Activated T-cell treated with anti-CD3 and anti-CD28 coated beads, Interleukin-2, amount 50 U/mL, for 1 hour (primary cell): ENCODE data around the gene PYDC1.
"Not testable (repeated sequence)": the region's sequence is repeated elsewhere in the genome, so short reads cannot be mapped to it uniquely, and the experiment has no call there.

ENCODE experiments used
- DNase-seq: peaks from one replicate; pipeline ENCODE4 v3.0.0-alpha.2; 2020

PYDC1 gene

DNA sequence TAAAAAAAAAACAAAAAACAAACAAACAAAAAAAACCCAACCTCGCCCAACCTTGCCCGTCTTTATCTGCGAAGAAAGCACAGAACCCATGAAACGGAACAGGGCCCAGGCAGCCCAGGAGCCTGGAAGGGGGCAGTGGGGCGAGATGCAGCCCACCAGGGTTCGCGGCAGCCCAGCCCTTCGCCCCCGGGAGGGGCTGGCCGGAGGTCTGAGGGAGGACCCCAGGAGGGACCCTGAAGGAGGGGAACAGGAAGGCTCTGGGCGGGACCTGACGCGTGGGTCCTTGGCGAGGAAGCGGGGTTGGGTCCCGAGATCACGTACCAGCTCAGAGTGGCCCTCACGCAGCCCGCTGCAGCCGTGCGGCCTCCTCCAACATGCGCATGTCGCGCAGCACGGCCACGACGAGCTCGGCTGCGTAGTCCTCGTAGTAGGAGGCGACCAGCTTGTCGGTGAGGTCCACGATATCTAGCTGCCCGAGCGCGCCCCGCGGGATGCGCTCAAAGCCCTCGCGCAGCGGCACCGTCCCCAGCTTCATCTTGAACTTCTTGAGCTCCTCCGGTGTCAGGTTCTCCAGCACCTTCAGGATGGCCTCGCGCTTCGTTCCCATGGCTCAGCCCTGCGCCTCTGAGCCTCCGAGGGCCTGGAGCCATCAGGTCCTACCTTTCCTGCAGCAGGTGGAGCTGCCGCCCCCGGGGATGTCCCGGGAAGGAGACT is at the start of gene PYDC1:
PYDC1 (minus strand) TSS at position 714 of the 714 bp plus-strand sequence; CDS start at position 607, 107 bp downstream.
- no peak for DNase-seq

DNA sequence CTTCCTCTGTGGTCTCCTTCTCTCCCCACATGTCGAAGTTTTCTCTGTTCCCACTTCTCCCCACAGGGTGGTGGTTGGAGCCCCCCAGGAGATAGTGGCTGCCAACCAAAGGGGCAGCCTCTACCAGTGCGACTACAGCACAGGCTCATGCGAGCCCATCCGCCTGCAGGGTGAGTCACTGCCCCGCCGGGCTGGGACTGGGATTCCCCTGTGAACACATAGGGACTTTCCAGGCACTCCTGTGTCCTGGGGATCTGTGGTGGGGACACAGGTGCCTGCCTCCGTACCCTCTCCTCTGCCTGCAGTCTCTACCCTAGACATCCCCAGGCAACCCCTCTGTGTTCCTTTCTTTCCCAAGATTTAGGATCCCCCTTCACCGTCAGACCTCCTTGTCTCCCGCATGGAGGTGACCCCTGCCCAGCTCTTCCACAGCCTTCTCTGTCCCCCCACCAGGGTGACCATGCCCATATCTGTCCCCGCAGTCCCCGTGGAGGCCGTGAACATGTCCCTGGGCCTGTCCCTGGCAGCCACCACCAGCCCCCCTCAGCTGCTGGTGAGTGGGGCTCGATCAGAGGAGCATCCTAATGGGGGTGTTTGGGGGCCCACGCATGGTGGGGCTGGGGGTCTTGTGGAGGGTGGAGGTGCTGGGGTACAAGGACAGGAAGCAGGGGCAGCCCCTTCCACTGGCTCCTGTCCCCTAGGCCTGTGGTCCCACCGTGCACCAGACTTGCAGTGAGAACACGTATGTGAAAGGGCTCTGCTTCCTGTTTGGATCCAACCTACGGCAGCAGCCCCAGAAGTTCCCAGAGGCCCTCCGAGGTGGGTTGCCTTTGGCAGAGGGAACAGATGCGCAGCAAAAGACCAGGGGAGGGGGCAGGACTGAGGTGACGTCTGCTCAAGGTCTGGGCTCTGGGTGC is 48.7 kb upstream of the PYDC1 start:
- DNase-seq: peak; percentile 52

DNA sequence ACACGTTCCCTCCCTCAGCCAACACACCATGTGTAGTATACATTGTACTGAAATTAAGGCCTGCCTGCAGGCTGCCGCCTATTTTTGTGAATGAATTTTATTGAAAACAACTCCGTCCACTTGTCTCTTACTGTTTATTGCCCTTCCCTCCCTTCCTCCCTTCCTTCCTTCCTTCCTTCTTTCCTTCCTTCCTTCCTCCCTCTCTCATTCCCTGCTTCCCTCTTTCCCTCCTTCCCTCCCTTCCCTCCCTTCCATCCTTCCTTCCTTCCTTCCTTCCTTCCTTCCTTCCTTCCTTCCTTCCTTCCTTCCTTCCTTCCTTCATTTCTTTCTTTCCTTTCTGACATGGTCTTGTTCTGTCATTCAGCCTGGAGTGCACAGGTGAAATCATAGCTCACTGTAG is 45.1 kb upstream of the PYDC1 start:
- DNase-seq: no peak

DNA sequence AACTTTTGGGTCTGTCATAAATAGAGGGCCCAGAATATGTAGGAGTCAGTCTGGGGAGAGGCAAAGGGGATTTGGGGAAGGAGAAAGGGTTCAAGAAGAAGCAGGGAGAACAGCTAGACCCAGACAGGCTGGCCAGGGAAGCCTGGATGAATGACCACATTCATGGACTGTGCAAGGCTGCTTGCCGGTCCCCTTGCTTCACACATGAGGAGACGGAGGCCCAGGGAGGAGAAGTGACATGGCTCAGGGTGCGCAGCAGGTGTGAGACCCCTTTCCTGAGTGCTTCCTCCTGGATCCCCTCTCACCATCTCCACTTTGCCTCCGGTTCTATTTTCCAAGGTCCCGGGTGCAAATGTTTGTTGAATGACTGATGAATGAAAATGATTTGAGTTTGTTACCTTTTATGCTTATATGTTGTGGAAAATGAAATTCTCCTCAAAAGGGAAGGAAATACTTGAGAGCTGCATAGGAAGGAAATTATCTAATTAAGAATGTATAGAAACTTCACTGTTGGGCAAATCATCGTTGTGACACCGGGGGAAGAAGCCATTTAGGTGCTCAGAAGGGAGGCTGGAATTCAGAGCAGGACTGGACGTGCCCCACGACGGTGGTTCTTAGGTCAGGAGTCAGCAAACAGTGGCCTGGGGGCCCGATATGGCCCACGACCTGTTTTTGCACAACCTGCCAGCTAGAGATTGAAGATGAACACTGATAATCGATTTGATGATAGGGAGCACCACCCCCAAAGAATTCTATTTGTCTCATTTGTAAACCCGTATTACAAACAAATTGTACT is 43.4 kb upstream of the PYDC1 start:
- DNase-seq: no peak

DNA sequence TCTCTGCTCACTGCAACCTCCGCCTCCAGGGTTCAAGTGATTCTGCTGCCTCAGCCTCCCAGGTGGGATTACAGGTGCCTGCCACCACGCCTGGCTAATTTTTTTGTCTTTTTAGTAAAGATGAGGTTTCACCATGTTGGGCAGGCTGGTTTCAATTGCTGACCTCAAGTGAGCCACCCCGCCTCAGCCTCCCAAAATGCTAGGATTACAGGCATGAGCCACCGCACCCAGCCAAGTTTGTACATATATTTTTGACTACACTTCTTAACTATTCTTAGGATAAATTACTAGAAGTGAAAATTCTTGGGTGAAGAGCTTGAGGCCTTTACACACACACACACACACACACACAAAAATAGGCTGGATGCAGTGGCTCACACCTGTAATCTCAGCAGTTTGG is 41.4 kb upstream of the PYDC1 start:
- DNase-seq: no peak

DNA sequence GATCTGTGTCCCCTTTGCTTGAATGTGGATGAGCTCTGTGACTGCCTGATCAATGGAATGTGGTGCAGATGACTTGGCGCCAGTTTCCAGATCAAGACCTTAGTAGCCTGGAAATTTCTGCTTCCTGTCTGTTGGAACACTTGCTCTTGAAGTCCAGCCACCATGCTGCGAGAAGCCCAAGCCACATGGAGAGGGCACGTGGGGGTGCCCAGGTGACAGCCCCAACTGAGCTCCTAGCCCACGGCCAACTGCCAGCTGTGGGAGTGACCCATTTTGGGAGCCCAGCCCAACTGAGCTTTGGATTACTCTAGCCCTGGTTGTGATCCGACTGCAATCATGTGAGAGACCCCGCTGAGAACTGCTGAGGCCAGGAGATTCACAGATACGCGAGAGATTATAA is 39.5 kb upstream of the PYDC1 start:
- DNase-seq: no peak

DNA sequence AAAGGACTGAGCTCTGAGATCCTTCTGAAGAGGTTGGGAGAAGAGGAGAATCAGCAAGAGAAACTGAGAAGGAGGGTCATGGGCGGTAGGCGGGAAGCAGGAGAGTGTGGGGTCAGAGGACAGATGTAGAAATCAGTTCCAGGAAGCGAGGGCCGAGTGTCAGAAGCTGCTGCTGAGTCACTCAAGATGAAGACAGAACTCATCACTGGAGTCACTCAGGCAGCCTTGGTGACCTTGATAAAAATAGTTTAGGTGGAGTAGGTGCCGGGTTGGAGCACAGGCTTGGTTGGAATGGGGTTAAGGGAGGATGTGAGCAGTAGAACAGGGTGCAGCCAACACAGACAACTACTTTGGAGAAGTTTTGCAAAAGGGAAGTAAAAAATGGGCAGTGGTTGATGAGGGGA is 36.7 kb upstream of the PYDC1 start:
- no peak for DNase-seq

DNA sequence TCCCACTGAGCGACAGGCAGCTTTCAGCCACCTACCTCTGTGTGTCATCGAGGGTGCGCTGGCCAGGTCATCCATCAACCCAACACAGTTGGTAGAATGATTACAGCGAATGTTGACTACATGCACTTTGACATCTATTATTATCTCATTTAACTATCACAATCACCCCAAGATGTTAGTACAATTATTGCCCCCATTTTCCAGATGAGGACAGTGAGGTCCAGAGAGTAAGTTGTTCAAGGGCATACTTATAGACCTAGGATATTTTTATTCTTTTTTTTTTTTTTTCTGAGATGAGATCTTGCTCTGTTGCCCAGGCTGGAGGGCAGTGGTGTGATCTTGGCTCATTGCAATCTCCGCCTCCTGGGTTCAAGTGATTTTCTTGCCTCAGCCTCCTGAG is 34.5 kb upstream of the PYDC1 start:
- DNase-seq: no peak

DNA sequence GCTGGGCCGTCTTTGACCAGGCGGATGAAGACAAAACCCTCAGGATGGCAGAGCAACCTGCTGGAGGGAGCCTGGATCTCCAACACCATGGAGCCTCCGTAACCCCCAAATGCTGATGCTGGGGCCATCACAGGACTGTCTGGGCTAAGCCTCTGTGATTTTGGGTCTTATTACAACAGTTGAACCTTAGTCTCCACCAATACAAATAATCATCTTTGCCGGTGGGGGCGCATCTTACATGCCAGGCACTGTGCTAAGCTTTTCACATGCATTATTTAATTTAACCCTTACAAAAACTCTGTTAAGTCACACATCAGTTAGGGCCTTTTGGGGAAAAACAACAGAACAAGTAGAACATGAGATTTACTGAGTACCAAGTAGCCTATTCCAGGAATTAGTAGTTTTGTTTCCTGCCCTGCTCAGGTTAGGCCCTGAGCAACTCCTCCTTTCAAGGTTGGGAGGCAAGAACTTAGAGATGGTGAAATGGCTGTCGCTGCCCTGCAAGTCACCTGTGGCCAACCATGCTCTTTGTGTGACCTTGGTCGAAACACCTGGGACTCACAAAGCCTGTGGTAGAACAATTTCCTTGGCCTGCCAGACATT is 33.9 kb upstream of the PYDC1 start:
- no peak for DNase-seq

DNA sequence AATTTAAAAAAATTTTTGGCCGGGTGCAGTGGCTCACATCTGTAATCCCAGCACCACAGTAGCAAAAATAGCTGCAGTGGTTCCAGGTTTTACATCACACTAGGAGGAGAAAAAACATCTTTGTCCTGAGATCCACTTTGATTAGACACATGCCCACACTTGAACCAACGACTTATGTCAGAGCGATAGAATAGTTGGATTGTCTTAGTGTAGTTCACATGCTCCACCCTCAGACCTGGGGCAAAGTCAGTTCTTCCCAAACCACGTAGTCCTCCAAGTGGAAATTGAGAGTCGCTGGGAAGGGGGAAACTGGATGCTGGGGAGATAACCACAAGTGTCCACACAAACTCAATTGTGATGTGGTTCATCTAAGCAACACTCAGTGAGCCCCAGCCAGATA is 31.4 kb upstream of the PYDC1 start:
- DNase-seq: no peak

DNA sequence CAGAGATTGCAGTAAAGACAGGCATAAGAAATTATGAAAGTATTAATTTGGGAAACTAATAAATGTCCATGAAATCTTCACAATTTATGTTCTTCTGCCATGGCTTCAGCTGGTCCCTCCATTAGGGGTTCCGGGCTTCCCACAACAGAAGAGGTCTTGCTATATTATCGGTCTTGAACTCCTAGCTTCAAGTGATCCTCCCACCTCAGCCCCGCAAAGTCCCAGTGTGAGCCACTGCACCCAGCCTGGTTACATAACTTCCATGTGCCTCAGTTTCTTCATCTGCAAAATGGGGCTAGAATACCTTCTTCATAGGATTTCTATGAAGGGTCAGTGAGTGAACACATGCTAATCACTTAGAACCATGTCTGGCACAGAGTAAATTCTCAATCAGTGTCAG is 29.4 kb upstream of the PYDC1 start:
- no peak for DNase-seq

DNA sequence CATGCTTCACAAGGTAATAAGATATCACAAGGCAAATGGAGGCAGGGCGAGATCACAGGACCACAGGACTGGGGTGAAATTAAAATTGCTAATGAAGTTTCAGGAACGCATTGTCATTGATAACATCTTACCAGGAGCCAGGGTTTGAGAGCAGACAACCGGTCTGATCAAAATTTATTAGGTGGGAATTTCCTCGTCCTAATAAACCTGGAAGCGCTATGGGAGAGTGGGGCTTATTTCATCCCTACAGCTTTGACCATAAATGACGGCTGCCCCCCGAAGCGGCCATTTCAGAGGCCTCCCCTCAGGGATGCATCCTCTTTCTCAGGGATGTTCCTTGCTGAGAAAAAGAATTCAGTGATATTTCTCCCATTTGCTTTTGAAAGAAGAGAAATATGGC is 28.7 kb upstream of the PYDC1 start:
- not testable (repeated sequence) for DNase-seq

DNA sequence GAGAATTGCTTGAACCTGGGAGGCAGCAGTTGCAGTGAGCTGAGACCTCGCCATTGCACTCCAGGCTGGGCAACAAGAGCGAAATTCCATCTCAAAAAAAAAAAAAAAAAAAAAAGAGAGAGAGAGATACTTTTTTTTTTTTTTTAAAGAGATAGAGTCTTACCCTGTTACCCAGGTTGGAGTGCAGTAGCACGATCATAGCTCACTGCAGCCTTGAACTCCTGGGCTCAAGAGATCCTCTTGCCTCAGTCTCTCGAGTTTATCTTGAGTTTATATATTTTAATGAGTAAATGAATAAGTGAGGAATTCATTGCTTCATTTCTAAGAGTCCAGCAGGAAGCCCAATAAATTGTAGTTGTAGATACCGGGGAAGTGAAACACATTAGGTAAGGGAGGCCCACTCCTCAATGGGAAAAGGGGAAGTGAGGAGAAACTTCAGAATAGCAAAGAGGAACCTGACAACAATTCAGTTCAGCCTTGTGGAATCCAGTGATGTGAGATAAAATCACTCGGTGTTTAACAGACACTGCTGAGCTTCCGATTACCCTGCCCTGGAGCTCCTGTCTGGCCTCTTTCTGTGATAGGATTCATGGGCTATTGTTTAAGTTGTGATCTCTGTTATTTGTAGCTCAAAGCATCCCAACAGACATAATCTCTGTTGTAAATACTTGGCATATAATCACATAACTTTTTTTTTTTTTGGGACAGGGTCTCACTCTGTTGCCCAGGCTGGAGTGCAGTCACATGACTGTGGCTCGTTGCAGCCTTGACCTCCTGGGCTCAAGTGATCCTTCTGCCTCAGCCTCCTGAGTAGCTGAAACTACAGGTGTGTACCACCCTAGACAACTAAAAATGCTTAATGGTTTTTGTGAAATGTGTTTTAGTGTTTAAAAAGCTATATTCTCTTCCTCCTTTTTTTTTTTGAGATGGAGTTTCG is 27.1 kb upstream of the PYDC1 start:
- DNase-seq: no peak

DNA sequence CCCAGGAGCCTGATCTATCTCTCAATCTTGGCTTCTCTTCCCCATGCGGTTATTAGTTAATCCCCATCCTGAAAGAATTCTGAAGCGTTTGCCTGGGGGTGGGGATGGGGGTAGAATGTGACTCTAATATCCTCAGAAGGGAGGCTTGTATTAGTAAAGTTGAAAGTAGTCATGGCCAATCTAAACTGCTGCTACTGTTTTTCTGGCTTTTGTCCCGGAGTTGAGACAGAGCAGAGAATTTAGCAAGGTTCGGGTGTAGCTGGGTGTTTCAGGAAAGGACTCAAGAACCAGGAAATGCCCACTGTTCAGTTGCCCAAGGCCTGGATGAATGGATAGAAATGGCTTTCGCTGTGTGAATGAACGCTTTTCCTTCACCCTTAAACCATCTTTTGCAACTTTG is 25.3 kb upstream of the PYDC1 start:
- DNase-seq: no peak

DNA sequence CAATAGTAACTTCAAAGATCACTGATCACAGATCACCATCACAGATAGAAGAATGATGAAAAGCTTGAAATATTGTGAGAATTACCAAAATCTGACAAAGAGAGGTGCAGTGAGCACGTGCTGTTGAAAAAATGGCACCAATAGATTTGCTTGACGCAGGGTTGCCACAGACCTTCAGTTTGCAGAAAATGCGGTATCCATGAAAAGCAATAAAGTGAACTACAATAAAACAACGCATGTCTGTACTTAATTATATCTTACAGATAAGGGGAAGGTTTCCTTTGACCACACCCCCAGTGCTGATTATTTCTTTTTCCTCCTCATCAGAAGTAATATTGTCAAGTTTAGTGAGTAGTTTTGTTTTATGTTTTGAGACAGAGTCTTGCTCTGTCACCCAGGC is 21.1 kb upstream of the PYDC1 start:
- no peak for DNase-seq

DNA sequence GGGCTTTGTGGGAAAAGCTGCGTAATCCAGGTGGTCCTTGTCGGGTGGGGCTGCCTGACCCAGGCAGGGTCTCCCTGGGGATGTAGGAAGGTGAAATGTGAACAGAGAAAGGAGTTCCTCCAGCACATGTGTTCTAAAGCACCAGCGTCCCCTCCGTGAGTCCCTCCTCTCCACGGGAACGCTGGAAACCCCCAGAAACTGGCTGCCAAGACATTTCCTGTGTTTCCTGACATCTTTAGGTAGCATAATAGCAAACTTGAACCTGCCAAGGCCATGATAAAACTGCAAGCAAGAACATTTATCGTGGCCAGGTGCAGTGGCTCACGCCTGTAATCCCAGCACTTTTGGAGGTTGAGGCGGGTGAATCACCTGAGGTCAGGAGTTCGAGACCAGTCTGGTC is 12.6 kb upstream of the PYDC1 start:
- no peak for DNase-seq

DNA sequence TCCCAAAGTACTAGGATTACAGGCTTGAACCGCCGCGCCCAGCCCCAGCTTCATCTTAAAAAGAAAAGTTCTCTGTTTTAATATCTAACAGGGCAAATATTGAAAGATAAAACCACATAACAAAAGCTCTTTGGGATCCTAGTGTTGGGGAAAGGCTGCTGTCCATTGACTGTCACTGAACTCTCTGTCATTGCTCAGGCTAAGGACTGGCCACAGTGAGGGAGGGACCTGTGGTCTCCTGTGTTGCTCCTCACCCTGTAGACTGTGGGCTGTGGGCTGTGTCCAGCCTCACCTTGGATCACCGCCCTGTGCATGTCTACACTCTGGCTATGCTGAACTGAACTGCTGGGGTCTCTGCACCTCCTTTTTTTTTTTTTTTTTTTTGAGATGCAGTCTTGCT is 11.3 kb upstream of the PYDC1 start:
- DNase-seq: no peak

DNA sequence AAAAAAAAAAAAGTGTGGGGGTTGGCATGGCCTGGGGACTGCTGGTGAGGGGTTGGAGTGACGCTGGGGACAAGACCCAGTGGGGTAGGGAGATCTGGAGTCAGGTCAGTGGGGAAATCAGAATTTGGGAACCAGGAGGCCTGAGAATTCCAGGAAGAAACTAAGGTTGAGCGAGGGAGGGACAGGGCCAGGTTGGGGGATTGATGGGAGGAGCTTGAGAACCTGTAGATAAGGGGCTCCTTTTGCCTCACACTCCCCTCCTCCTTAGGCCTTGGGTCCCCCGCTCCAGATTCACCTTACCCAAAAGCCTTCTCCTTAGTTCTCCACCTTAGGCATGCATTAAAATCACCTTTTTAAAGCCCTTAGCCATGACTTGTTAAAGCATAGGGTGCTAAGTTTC is 8.3 kb upstream of the PYDC1 start:
- no peak for DNase-seq

DNA sequence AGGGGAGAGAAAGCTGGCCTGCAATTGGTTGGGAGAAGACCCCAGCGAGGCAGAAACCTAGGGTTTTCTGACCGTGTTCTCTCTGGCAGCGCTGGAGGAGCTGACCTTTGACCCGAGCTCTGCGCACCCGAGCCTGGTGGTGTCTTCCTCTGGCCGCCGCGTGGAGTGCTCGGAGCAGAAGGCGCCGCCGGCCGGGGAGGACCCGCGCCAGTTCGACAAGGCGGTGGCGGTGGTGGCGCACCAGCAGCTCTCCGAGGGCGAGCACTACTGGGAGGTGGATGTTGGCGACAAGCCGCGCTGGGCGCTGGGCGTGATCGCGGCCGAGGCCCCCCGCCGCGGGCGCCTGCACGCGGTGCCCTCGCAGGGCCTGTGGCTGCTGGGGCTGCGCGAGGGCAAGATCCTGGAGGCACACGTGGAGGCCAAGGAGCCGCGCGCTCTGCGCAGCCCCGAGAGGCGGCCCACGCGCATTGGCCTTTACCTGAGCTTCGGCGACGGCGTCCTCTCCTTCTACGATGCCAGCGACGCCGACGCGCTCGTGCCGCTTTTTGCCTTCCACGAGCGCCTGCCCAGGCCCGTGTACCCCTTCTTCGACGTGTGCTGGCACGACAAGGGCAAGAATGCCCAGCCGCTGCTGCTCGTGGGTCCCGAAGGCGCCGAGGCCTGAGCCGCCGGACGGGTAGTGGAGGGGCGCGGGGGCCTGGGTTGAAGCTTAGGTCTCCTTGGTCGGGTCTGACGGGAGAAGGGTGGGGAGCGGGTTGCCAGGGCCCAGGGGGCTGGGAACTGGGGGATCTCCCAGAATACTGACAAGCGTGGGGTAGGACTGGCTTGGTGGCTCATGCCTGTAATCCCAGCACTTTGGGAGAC is 7.4 kb upstream of the PYDC1 start:
- DNase-seq: no peak

DNA sequence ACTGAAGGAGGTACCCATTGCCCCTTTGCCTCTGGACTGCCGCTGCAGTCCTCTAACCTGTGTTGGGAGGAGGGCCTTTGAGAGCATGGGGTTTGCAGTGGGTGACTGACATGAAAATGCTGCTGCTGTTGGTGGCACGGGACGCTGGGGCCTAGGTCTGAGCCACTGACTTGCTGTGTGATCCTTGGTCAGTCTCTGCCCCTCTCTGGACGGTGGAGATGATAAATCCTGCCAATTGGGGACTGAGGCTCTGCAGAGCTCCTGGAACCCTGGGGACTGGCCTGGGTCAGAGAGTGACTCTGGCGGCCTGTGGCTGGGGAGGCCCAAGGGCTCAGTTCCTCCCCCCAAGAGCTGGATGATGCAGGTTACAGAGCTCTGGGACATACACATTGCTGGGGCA is 6.1 kb upstream of the PYDC1 start:
- DNase-seq: no peak
